WTC11 (cell line): ENCODE data around the gene PBX4. TPM values are rescaled to one million over a fixed set of nuclear protein-coding genes. Genes with fewer than 3 reads are reported as not detected.

Experiments
- ATAC-seq: fragments of 200-7000 bp; cut with Tn5 transposase; 2 replicates; pipeline ENCODE4 v1.10.0; 2021; ENCODE audit warnings: mild to moderate bottlenecking, moderate library complexity
- CTCF ChIA-PET: fragments of 300-600 bp; sonication (Branson Sonifier 250); formaldehyde crosslinking; loops from one replicate; lab custom pipeline; 2021; ENCODE audit warnings: antibody characterized with exemption; lab: Charles Lee
- POLR2A ChIA-PET: fragments of 350-600 bp; sonication (Branson Sonifier 250); formaldehyde crosslinking; loops from one replicate; lab custom pipeline; 2021; ENCODE audit warnings: antibody characterized with exemption; lab: Charles Lee
- DNase-seq: peaks from one replicate; pipeline ENCODE4 v3.0.0; 2021; ENCODE audit warnings: low spot score
- H3K27ac Mint-ChIP-seq: 2 replicates; pipeline ENCODE4 v1.8.0; 2021; ENCODE audit warnings: mixed read lengths
- H3K27me3 Mint-ChIP-seq: 2 replicates; pipeline ENCODE4 v1.8.0; 2021; ENCODE audit warnings: low read depth, mild to moderate bottlenecking, moderate library complexity, mixed read lengths
- H3K36me3 Mint-ChIP-seq: 2 replicates; pipeline ENCODE4 v1.8.0; 2021; ENCODE audit warnings: mixed read lengths
- H3K4me1 Mint-ChIP-seq: 2 replicates; pipeline ENCODE4 v1.8.0; 2022; ENCODE audit warnings: mixed read lengths
- H3K4me3 Mint-ChIP-seq: 2 replicates; pipeline ENCODE4 v1.8.0; 2021; ENCODE audit warnings: mild to moderate bottlenecking, moderate library complexity, mixed read lengths
- H3K9me3 Mint-ChIP-seq: 2 replicates; pipeline ENCODE4 v1.8.0; 2021; ENCODE audit warnings: mixed read lengths
- ARID4B ChIP-seq: sonication (generic); formaldehyde crosslinking; IDR thresholded peaks from 2 replicates; pipeline ENCODE4 v1.8.0; 2023; ENCODE audit warnings: missing genetic modification reagents, mild to moderate bottlenecking, borderline replicate concordance
- ATF1 ChIP-seq: sonication (generic); formaldehyde crosslinking; IDR thresholded peaks from 2 replicates; pipeline ENCODE4 v1.8.1; 2023; ENCODE audit warnings: mild to moderate bottlenecking, moderate library complexity, missing genetic modification reagents
- EMX1 ChIP-seq: fragments of 250-450 bp; sonication (Bioruptor Pico); IDR thresholded peaks from 2 replicates; pipeline ENCODE4 v1.8.0; 2021; ENCODE audit warnings: mild to moderate bottlenecking
- FOXJ3 ChIP-seq: sonication (generic); formaldehyde crosslinking; IDR thresholded peaks from 2 replicates; pipeline ENCODE4 v1.9.0; 2021; ENCODE audit warnings: missing genetic modification reagents, mild to moderate bottlenecking, borderline replicate concordance
- FOXK1 ChIP-seq: sonication (generic); formaldehyde crosslinking; IDR thresholded peaks from 2 replicates; pipeline ENCODE4 v1.8.0; 2022; ENCODE audit warnings: mild to moderate bottlenecking, moderate library complexity, missing genetic modification reagents
- IRF1 ChIP-seq: sonication (generic); formaldehyde crosslinking; IDR thresholded peaks from 2 replicates; pipeline ENCODE4 v1.8.0; 2023; ENCODE audit warnings: missing genetic modification reagents
- IRF2 ChIP-seq: sonication (generic); formaldehyde crosslinking; IDR thresholded peaks from 2 replicates; pipeline ENCODE4 v1.8.0; 2022; ENCODE audit warnings: low read depth, missing genetic modification reagents, borderline replicate concordance
- JUN ChIP-seq: sonication (generic); formaldehyde crosslinking; IDR thresholded peaks from 2 replicates; pipeline ENCODE4 v1.8.0; 2023; ENCODE audit warnings: mild to moderate bottlenecking, missing genetic modification reagents
- MAX ChIP-seq: sonication (generic); formaldehyde crosslinking; IDR thresholded peaks from 2 replicates; pipeline ENCODE4 v1.8.0; 2022; ENCODE audit warnings: mild to moderate bottlenecking, missing genetic modification reagents
- MXD4 ChIP-seq: fragments of 250-450 bp; sonication (Bioruptor Pico); IDR thresholded peaks from 2 replicates; pipeline ENCODE4 v1.8.0; 2021; ENCODE audit warnings: mild to moderate bottlenecking, moderate library complexity, borderline replicate concordance
- PRRX2 ChIP-seq: fragments of 250-450 bp; sonication (Bioruptor Pico); IDR thresholded peaks from 2 replicates; pipeline ENCODE4 v1.8.0; 2021; ENCODE audit warnings: mild to moderate bottlenecking
- RELA ChIP-seq: sonication (generic); formaldehyde crosslinking; IDR thresholded peaks from 2 replicates; pipeline ENCODE4 v1.8.1; 2022; ENCODE audit warnings: missing genetic modification reagents, mild to moderate bottlenecking, borderline replicate concordance
- SMAD3 ChIP-seq: sonication (generic); formaldehyde crosslinking; IDR thresholded peaks from 2 replicates; pipeline ENCODE4 v1.8.0; 2022; ENCODE audit warnings: missing genetic modification reagents, mild to moderate bottlenecking, borderline replicate concordance
- TEAD1 ChIP-seq: sonication (generic); formaldehyde crosslinking; IDR thresholded peaks from 2 replicates; pipeline ENCODE4 v1.8.0; 2022; ENCODE audit warnings: mild to moderate bottlenecking, missing genetic modification reagents
- ZNF232 ChIP-seq: sonication (generic); formaldehyde crosslinking; IDR thresholded peaks from 2 replicates; pipeline ENCODE4 v1.8.0; 2022; ENCODE audit warnings: mild to moderate bottlenecking, missing genetic modification reagents
- ZNF281 ChIP-seq: sonication (generic); formaldehyde crosslinking; IDR thresholded peaks from 2 replicates; pipeline ENCODE4 v1.8.0; 2023; ENCODE audit warnings: mild to moderate bottlenecking, missing genetic modification reagents
- ZNF317 ChIP-seq: sonication (generic); formaldehyde crosslinking; IDR thresholded peaks from 2 replicates; pipeline ENCODE4 v1.8.1; 2023; ENCODE audit warnings: low read depth, mild to moderate bottlenecking, moderate library complexity, missing genetic modification reagents, borderline replicate concordance
- ZNF416 ChIP-seq: fragments of 250-450 bp; sonication (Bioruptor Pico); IDR thresholded peaks from 2 replicates; pipeline ENCODE4 v1.9.0; 2021; ENCODE audit warnings: mild to moderate bottlenecking, inconsistent platforms
- ZNF423 ChIP-seq: fragments of 250-450 bp; sonication (Bioruptor Pico); IDR thresholded peaks from 2 replicates; pipeline ENCODE4 v2.1.2; 2022; ENCODE audit warnings: mild to moderate bottlenecking, moderate library complexity
- ZNF425 ChIP-seq: fragments of 250-450 bp; sonication (Bioruptor Pico); conservative IDR thresholded peaks from 2 replicates; pipeline ENCODE4 v1.9.0; 2021; ENCODE audit warnings: mild to moderate bottlenecking
- ZNF512 ChIP-seq: sonication (generic); formaldehyde crosslinking; IDR thresholded peaks from 2 replicates; pipeline ENCODE4 v1.8.1; 2022; ENCODE audit warnings: missing genetic modification reagents, borderline replicate concordance
- total RNA-seq: library from RNA; stranded (reverse); gene quantifications from 3 replicates; pipeline ENCODE4 v1.2.3, GENCODE V29; 2021

PBX4 gene
- total RNA-seq, 1 experiment from 2014 or later: 3.2 TPM

GRCh38 chr19:19630062-19630414, 11.6 kb upstream of the PBX4 start:
- H3K36me3 Mint-ChIP-seq: peaks cover 20% of the 10 kb centered on the region
- ATAC-seq (no peak), DNase-seq (no peak)
- no peak overlapping the region for H3K4me3 Mint-ChIP-seq
- no peaks in the 10 kb centered on the region for H3K9me3 Mint-ChIP-seq
- TF ChIP-seq SMAD3 (CRISPR knock-in tag) (no peak), JUN (no peak), ZNF425 (CRISPR knock-in tag) (no peak), RELA (CRISPR knock-in tag) (no peak), ZNF512 (CRISPR knock-in tag) (no peak), IRF1 (CRISPR knock-in tag) (no peak), EMX1 (CRISPR knock-in tag) (no peak), PRRX2 (CRISPR knock-in tag) (no peak), ZNF281 (CRISPR knock-in tag) (no peak), IRF2 (no peak), ZNF317 (CRISPR knock-in tag) (no peak)
- H3K27ac Mint-ChIP-seq: no peak overlapping the region
- ChIA-PET CTCF (no interaction called here), POLR2A (no interaction called here)
- H3K4me1 Mint-ChIP-seq: peaks cover 17% of the 10 kb centered on the region
- H3K27me3 Mint-ChIP-seq: no peaks in the 10 kb centered on the region; the same call in 1 of the 2 replicates

GRCh38 chr19:19628501-19629134, 10.1 kb upstream of the PBX4 start:
- Mint-ChIP-seq H3K27ac (peak overlapping the region; percentile 98), H3K9me3 (no peaks in the 10 kb centered on the region), H3K27me3 (no peaks in the 10 kb centered on the region; the same call in 1 of the 2 replicates), H3K4me1 (peaks cover 17% of the 10 kb centered on the region), H3K36me3 (peaks cover 23% of the 10 kb centered on the region), H3K4me3 (peak overlapping the region; percentile 79)
- DNase-seq (peak; percentile 91), ATAC-seq (peak; percentile 83)
- ChIA-PET CTCF (interaction anchor here (0.8 to 2.1 kb wide), 12 partner anchors 8 to 116 kb away, joined by 3 to 23 read pairs (median 6); partner anchors contain the start of genes GMIP and PBX4), POLR2A (interaction anchor here (0.6 to 1.9 kb wide), 11 partner anchors 9 to 306 kb away, joined by 3 to 8 read pairs (median 4); partner anchors contain the start of genes ATP13A1, PBX4 and ZNF253)
- TF ChIP-seq ZNF423 (CRISPR knock-in tag): peak; percentile 79
- TF ChIP-seq ZNF416 (CRISPR knock-in tag): no peak
- peak; percentile 82; the same call in 1 of the 2 replicates for TF ChIP-seq ARID4B (CRISPR knock-in tag)
- TF ChIP-seq MAX (CRISPR knock-in tag): peak; percentile 52; the same call in 1 of the 2 replicates
- peak; percentile 51; the same call in 1 of the 2 replicates for TF ChIP-seq FOXK1 (CRISPR knock-in tag)
- 0 out of 2 replicates have a peak, but pooled peaks have one; percentile 11 for TF ChIP-seq TEAD1 (CRISPR knock-in tag)
- TF ChIP-seq MXD4: no peak
- TF ChIP-seq ZNF232 (CRISPR knock-in tag): no peak
- 0 out of 2 replicates have a peak, but pooled peaks have one; percentile 60 for TF ChIP-seq ATF1
- TF ChIP-seq FOXJ3 (CRISPR knock-in tag): no peak
